ENCODE measurements around the gene KLKB1. TPM values are rescaled to one million over a fixed set of nuclear protein-coding genes. Genes with fewer than 3 reads are reported as not detected.
"Not testable (repeated sequence)": the region's sequence is repeated elsewhere in the genome, so short reads cannot be mapped to it uniquely, and the experiment has no call there.

The KLKB1 gene
- total RNA-seq, 1 experiment from 2014 or later = not detected

DNA sequence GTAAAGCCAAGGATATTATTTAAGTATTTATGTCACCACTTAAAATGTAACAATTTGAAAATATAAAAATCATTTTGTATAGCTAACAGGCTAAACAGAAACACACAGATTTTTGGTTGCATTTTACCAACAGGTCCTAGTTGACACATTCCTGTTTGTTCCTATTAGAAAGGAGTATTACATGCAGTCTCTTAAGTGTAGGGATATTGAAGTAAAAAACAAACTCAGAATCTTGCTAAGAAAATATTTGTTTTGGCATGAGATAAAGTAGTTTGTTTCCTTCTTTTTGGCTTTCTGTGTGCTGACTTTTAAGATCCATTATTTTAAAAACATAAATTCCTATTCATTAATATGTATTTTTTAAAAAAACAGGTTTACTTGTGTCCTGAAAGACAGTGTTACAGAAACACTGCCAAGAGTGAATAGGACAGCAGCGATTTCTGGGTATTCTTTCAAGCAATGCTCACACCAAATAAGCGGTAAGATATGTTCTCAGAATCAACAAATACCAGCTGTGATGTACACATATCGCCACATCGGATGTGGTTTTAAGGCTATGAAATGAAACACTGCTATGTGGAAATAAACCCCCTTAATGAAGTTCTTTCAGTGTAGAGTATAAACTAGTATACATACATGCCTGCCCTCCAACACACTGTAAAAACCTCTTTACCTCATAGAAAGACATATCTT lies 45.5 kb downstream of the KLKB1 start:
- Histone ChIP-seq H3K4me2 (no peak overlapping the region), H2AFZ (no peak overlapping the region), H3F3A (ENCODE audit: insufficient read depth, low read depth) (no peaks in the 10 kb centered on the region), H3K79me2 (ENCODE audit: low read depth) (no peaks in the 10 kb centered on the region), H3K9me2 (ENCODE audit: insufficient read depth) (no peaks in the 10 kb centered on the region), H3K4me3 (no peak overlapping the region), H3K27me3 (ENCODE audit: insufficient read depth, low read depth) (peaks cover 44% of the 10 kb centered on the region), H3K36me3 (ENCODE audit: low read depth) (no peaks in the 10 kb centered on the region), H3K4me1 (replicated peaks; ENCODE audit: insufficient read depth) (no peaks in the 10 kb centered on the region), H3K27ac (no peak overlapping the region), H4K20me1 (ENCODE audit: insufficient read depth) (no peaks in the 10 kb centered on the region), H3K9me3 (ENCODE audit: insufficient read depth, low read depth) (no peaks in the 10 kb centered on the region)
- ChIA-PET CTCF (no interaction called here), POLR2A (ENCODE audit: unreplicated experiment) (no interaction called here)
- no TSS peak for BruUV-seq (replicated peaks)
- no peak for TF ChIP-seq EZH2 (IDR thresholded peaks at IDR 0.05; ENCODE audit: low read depth)
- TF ChIP-seq CTCF (conservative IDR thresholded peaks at IDR 0.05) = no peak
- no peak for DNase-seq
- intact Hi-C loops (cut with micrococcal nuclease; ENCODE audit: unreplicated experiment) = no loop called here

DNA sequence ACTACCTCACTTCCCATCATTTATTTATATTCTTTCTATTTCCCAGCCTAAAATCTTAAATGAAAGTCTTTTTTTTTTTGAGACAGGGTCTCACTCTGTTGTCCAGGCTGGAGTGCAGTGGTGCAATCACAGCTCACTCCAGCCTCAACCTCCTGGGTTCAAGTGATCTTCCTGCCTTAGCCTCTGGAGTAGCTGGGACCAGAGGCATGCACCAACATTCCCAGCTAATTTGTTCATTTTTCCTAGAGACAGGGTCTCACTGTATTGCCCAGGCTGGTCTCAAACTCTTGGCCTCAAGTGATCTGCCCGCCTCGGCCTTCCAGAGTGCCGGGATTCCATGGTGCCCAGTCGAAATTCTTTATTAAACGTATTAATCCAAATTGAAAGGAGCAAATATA lies 46.1 kb downstream of the KLKB1 start:
- CTCF ChIA-PET; H3K9me3 ChIP-seq (ENCODE audit: insufficient read depth, low read depth); H3K4me2 ChIP-seq; H4K20me1 ChIP-seq (ENCODE audit: insufficient read depth); H3K4me3 ChIP-seq; DNase-seq; H3K79me2 ChIP-seq (ENCODE audit: low read depth); H3F3A ChIP-seq (ENCODE audit: insufficient read depth, low read depth); H2AFZ ChIP-seq; H3K4me1 ChIP-seq (replicated peaks; ENCODE audit: insufficient read depth); H3K36me3 ChIP-seq (ENCODE audit: low read depth); H3K9me2 ChIP-seq (ENCODE audit: insufficient read depth); BruUV-seq (replicated peaks); H3K27ac ChIP-seq; intact Hi-C loops (cut with micrococcal nuclease; ENCODE audit: unreplicated experiment): not testable (repeated sequence)
- POLR2A ChIA-PET (ENCODE audit: unreplicated experiment) = interaction anchor here (0.6 kb wide), 1 partner anchor 768 kb away, joined by 5 read pairs; no protein-coding TSS in a partner anchor
- H3K27me3 ChIP-seq (ENCODE audit: insufficient read depth, low read depth) = peaks cover 44% of the 10 kb centered on the region

GRCh38 chr4:186283311-186283710 lies 56.0 kb downstream of the KLKB1 start:
- H3K27me3 ChIP-seq (ENCODE audit: insufficient read depth, low read depth) = peaks cover 60% of the 10 kb centered on the region
- no peaks in the 10 kb centered on the region for H3K4me1 ChIP-seq (replicated peaks; ENCODE audit: insufficient read depth)
- no peak overlapping the region for H3K4me2 ChIP-seq
- no peak overlapping the region for H2AFZ ChIP-seq
- no TSS peak for BruUV-seq (replicated peaks)
- TF ChIP-seq EZH2 (IDR thresholded peaks at IDR 0.05; ENCODE audit: low read depth) (no peak), CTCF (conservative IDR thresholded peaks at IDR 0.05) (no peak)
- ChIA-PET CTCF (no interaction called here), POLR2A (ENCODE audit: unreplicated experiment) (no interaction called here)
- H3K79me2 ChIP-seq (ENCODE audit: low read depth) = no peaks in the 10 kb centered on the region
- H3K4me3 ChIP-seq = no peak overlapping the region
- intact Hi-C loops (cut with micrococcal nuclease; ENCODE audit: unreplicated experiment) = no loop called here
- no peak overlapping the region for H3K27ac ChIP-seq
- no peak for DNase-seq
- H4K20me1 ChIP-seq (ENCODE audit: insufficient read depth) = no peaks in the 10 kb centered on the region
- H3K36me3 ChIP-seq (ENCODE audit: low read depth) = no peaks in the 10 kb centered on the region
- H3F3A ChIP-seq (ENCODE audit: insufficient read depth, low read depth) = no peaks in the 10 kb centered on the region
- no peaks in the 10 kb centered on the region for H3K9me2 ChIP-seq (ENCODE audit: insufficient read depth)
- no peaks in the 10 kb centered on the region for H3K9me3 ChIP-seq (ENCODE audit: insufficient read depth, low read depth)

- Histone ChIP-seq H3K36me3 (ENCODE audit: low read depth) (no peaks in the 10 kb centered on the region), H3F3A (ENCODE audit: insufficient read depth, low read depth) (no peaks in the 10 kb centered on the region), H3K27me3 (ENCODE audit: insufficient read depth, low read depth) (peaks cover 59% of the 10 kb centered on the region), H2AFZ (no peak overlapping the region), H4K20me1 (ENCODE audit: insufficient read depth) (no peaks in the 10 kb centered on the region), H3K4me3 (no peak overlapping the region), H3K9me3 (ENCODE audit: insufficient read depth, low read depth) (no peaks in the 10 kb centered on the region), H3K79me2 (ENCODE audit: low read depth) (no peaks in the 10 kb centered on the region), H3K27ac (no peak overlapping the region), H3K9me2 (ENCODE audit: insufficient read depth) (no peaks in the 10 kb centered on the region), H3K4me1 (replicated peaks; ENCODE audit: insufficient read depth) (no peaks in the 10 kb centered on the region), H3K4me2 (no peak overlapping the region)
- no peak for DNase-seq
- no peak for TF ChIP-seq EZH2 (IDR thresholded peaks at IDR 0.05; ENCODE audit: low read depth)
- TF ChIP-seq CTCF (conservative IDR thresholded peaks at IDR 0.05) = no peak
- intact Hi-C loops (cut with micrococcal nuclease; ENCODE audit: unreplicated experiment) = no loop called here
- no TSS peak for BruUV-seq (replicated peaks)
- CTCF ChIA-PET = no interaction called here
- POLR2A ChIA-PET (ENCODE audit: unreplicated experiment) = no interaction called here
Measured at GRCh38 chr4:186285147-186285546, 57.8 kb downstream of the KLKB1 start.

All from PC-9 (cell line).